AG04450 (cell line): Measurements from ENCODE around the gene ADAMTS20. TPM values are rescaled to one million over a fixed set of nuclear protein-coding genes. Genes with fewer than 3 reads are reported as not detected.

Experiments used
- CTCF ChIA-PET: fragments of 300-600, 350-600 bp; formaldehyde crosslinking; extraction: SDS; loops from one replicate; lab custom pipeline; 2022; ENCODE audit warnings: antibody characterized with exemption, inconsistent platforms; lab: Charles Lee
- POLR2A ChIA-PET: fragments of 350-600 bp; formaldehyde crosslinking; extraction: SDS; loops from one replicate; lab custom pipeline; 2021; ENCODE audit warnings: antibody characterized with exemption, inconsistent platforms; lab: Yijun Ruan, JAX
- DNase-seq: peaks from one replicate; pipeline ENCODE4 v3.0.0-alpha.2; 2011; ENCODE audit warnings: low read depth, low spot score
- H3K27ac ChIP-seq: one replicate; pipeline ENCODE4 v1.5.1; 2012; ENCODE audit warnings: low read depth, low read length, control low read depth
- H3K27me3 ChIP-seq: one replicate; pipeline ENCODE4 v1.6.0; 2012; ENCODE audit warnings: low read length; ENCODE audit not compliant: control insufficient read depth, insufficient read depth
- H3K4me3 ChIP-seq: 2 replicates; pipeline ENCODE4 v1.5.1; 2011; ENCODE audit warnings: mild to moderate bottlenecking, low read depth, low read length, control low read depth
- H3K9me3 ChIP-seq: 2 replicates; pipeline ENCODE4 v1.5.1; 2012; ENCODE audit warnings: low read length; ENCODE audit not compliant: control insufficient read depth, insufficient read depth
- CTCF ChIP-seq: IDR thresholded peaks from 2 replicates; pipeline ENCODE4 v1.5.1; 2011; ENCODE audit warnings: low read depth, low read length, control low read depth, inconsistent platforms
- polyA plus RNA-seq: library from polyadenylated mRNA; depleted of rRNA; stranded (reverse); fragments of >200 nt; gene quantifications from 2 replicates; pipeline ENCODE4 v1.2.3, GENCODE V29; 2011

Gene ADAMTS20
- polyA plus RNA-seq, 1 experiment = not detected

GRCh38 chr12:43586646-43587245, 34.7 kb upstream of the ADAMTS20 start:
- ChIA-PET POLR2A (no interaction called here), CTCF (no interaction called here)
- H3K9me3 ChIP-seq = no peaks in the 10 kb centered on the region
- DNase-seq = no peak
- no peaks in the 10 kb centered on the region for H3K27me3 ChIP-seq
- no peak overlapping the region for H3K27ac ChIP-seq
- TF ChIP-seq CTCF = no peak
- no peak overlapping the region for H3K4me3 ChIP-seq

DNA sequence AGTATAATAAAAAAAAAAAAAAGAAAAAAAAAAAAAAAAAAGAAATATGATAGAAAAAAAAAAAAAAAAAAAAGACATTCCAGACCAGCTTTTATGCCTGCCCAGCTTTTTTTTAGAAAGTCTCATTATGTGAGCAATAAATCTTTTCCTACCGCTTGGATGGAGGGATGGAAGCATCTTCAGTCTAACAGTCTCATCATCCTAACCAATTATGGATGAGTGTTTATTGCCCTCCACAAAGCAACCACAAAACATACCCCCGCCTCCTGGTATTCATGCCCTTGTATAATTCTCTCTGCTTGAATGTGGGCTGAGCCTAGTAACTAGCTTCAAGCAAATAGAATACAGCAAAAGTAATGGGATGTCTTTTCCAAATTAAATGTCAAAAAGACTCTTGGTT, 33.7 kb upstream of the ADAMTS20 start:
- CTCF ChIA-PET = no interaction called here
- TF ChIP-seq CTCF = no peak
- POLR2A ChIA-PET = no interaction called here

GRCh38 chr12:43580601-43581000, 28.6 kb upstream of the ADAMTS20 start:
- ChIA-PET POLR2A (no interaction called here), CTCF (no interaction called here)
- Histone ChIP-seq H3K9me3 (no peaks in the 10 kb centered on the region), H3K27ac (no peak overlapping the region), H3K4me3 (no peak overlapping the region), H3K27me3 (no peaks in the 10 kb centered on the region)
- no peak for TF ChIP-seq CTCF
- DNase-seq = no peak

More for the DNA sequence above, 33.7 kb upstream of the ADAMTS20 start:
- Histone ChIP-seq H3K9me3 (no peaks in the 10 kb centered on the region), H3K4me3 (no peak overlapping the region), H3K27ac (no peak overlapping the region), H3K27me3 (no peaks in the 10 kb centered on the region)
- DNase-seq = no peak

DNA sequence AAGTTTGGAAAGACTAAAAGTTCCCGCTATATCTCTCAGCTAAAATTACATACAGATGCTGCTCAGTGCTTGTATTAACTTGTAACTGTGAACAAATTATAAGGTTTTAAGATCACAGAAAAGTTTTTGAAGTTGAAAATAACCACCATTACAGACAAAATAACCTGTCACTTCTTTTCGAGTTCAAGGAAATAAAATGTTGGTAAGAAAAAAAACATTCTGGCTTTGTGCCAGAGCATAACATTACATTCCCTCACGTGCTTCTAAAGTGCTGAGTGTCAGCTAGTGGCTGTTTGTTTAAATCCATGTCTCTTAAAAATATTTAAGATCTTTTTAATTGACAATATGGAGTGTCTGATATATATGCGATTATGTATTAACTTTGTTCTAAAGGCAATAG, 27.2 kb upstream of the ADAMTS20 start:
- Histone ChIP-seq H3K27ac (no peak overlapping the region), H3K9me3 (no peaks in the 10 kb centered on the region), H3K4me3 (no peak overlapping the region), H3K27me3 (no peaks in the 10 kb centered on the region)
- ChIA-PET CTCF (no interaction called here), POLR2A (no interaction called here)
- TF ChIP-seq CTCF = no peak
- DNase-seq = no peak

- ChIA-PET POLR2A (no interaction called here), CTCF (no interaction called here)
- Histone ChIP-seq H3K27ac (no peak overlapping the region), H3K9me3 (no peaks in the 10 kb centered on the region), H3K27me3 (peaks cover under 1% of the 10 kb centered on the region), H3K4me3 (no peak overlapping the region)
- TF ChIP-seq CTCF = no peak
- DNase-seq = no peak
These were observed 26.8 kb upstream of the ADAMTS20 start for GRCh38 chr12:43578782-43579181.
